CD4-positive, CD25-positive, alpha-beta regulatory T cell (primary cell): ENCODE results near the gene MFRP. TPM values are rescaled to one million over a fixed set of nuclear protein-coding genes. Genes with fewer than 3 reads are reported as not detected.
A peak's percentile ranks its signal among the peaks of the same experiment; 100 is the strongest.

ENCODE experiments used
- ATAC-seq, 2 donors: fragments of 150-1000 bp; cut with Tn5 transposase; one replicate each; pipeline ENCODE4 v1.10.0; 2021; ENCODE audit warnings: low read depth in 2 of 2, moderate number of reproducible peaks in 2 of 2, moderate library complexity in 1 of 2
- DNase-seq, 3 donors: peaks; one replicate each; pipeline versions ENCODE4 v3.0.0 to v3.0.0-alpha.2; 2012 to 2022; ENCODE audit warnings: mixed read lengths in 1 of 3
- H3K27ac ChIP-seq: one replicate; pipeline ENCODE4 v1.7.0; 2013; ENCODE audit warnings: mild to moderate bottlenecking, low read length; ENCODE audit not compliant: insufficient read depth, poor library complexity, severe bottlenecking
- H3K27me3 ChIP-seq: one replicate; pipeline ENCODE4 v1.7.0; 2013; ENCODE audit warnings: low read length; ENCODE audit not compliant: control insufficient read depth, insufficient read depth
- H3K36me3 ChIP-seq: one replicate; pipeline ENCODE4 v1.7.0; 2013; ENCODE audit warnings: mild to moderate bottlenecking, low read length, moderate library complexity; ENCODE audit not compliant: control insufficient read depth, insufficient read depth
- H3K4me1 ChIP-seq: 2 replicates; pipeline ENCODE4 v1.7.0; 2013; ENCODE audit warnings: mild to moderate bottlenecking, low read length; ENCODE audit not compliant: insufficient read depth, control insufficient read depth, poor library complexity, severe bottlenecking
- H3K4me3 ChIP-seq: one replicate; pipeline ENCODE4 v1.7.0; 2013; ENCODE audit warnings: low read depth, mild to moderate bottlenecking, low read length, moderate library complexity
- H3K9me3 ChIP-seq, 2 experiments: 1 replicate in 1 of 2; 2 replicates in 1 of 2; pipeline ENCODE4 v1.7.0; 2013; ENCODE audit warnings: low read length in 2 of 2, mild to moderate bottlenecking in 1 of 2, moderate library complexity in 1 of 2; ENCODE audit not compliant: control insufficient read depth in 2 of 2
- H3K27ac Mint-ChIP-seq, 3 donors: one replicate each; pipeline ENCODE4 v1.8.0; 2020 to 2022; ENCODE audit warnings: mild to moderate bottlenecking in 3 of 3, mixed read lengths in 3 of 3, moderate library complexity in 2 of 3
- H3K27me3 Mint-ChIP-seq: one replicate; pipeline ENCODE4 v1.8.0; 2022; ENCODE audit warnings: mild to moderate bottlenecking, mixed read lengths
- H3K36me3 Mint-ChIP-seq: one replicate; pipeline ENCODE4 v1.8.0; 2020; ENCODE audit warnings: mixed read lengths
- H3K4me1 Mint-ChIP-seq, 4 donors: one replicate each; pipeline ENCODE4 v1.8.0; 2020 to 2022; ENCODE audit warnings: mixed read lengths in 4 of 4, mild to moderate bottlenecking in 1 of 4
- H3K4me3 Mint-ChIP-seq, 4 donors: one replicate each; pipeline ENCODE4 v1.8.0; 2020 to 2022; ENCODE audit warnings: mild to moderate bottlenecking in 4 of 4, mixed read lengths in 4 of 4, moderate library complexity in 3 of 4
- H3K9me3 Mint-ChIP-seq, 7 donors: one replicate each; pipeline ENCODE4 v1.8.0; 2020 to 2022; ENCODE audit warnings: mixed read lengths in 7 of 7, mild to moderate bottlenecking in 3 of 7, moderate library complexity in 2 of 7
- polyA plus RNA-seq, 4 donors: library from polyadenylated mRNA; unstranded; fragments of 300-500 nt; fragmentation: Illumina TruSeq; gene quantifications; one replicate each; pipeline ENCODE4 v1.2.3, GENCODE V29; 2021
- total RNA-seq: library from RNA; stranded (reverse); gene quantifications from one replicate; pipeline ENCODE4 v1.2.3, GENCODE V29; 2022

MFRP gene
- total and polyA plus RNA-seq, 5 donors from 2014 or later: not detected

DNA sequence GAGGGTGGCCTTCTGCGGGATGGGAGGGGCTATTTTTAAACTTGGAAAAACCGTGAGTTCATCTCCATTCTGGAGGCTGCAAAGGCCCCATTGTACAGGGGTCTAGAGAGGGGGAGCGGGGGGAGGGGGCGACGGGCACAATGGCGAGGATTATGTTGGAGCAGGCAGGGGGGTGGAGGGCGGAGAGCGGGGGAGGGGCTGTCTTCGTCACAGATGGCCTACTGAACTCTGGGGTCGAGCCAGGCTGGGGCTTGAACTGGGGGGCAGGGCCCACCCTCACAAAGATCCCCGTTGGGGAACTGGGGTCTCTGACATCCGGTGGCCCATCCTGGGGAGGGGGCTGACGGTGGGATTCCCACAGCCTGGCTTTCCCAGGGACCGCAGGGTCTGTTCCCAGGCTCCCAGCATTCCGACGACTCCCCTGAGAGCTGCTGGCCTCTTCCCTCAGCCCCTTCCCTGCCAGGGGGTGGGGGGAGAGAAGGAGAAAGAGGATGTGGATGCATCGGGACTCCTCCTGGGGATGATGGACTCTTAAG is 26.2 kb downstream of the MFRP start:
- no peaks in the 10 kb centered on the region for H3K9me3 ChIP-seq
- H3K4me3 Mint-ChIP-seq: peak overlapping the region in 3 of 4 donors; percentile 80 to 97 (median 83)
- no peak overlapping the region for H3K4me3 ChIP-seq
- H3K27me3 ChIP-seq: no peaks in the 10 kb centered on the region
- peak overlapping the region; percentile 55 for H3K27ac ChIP-seq
- H3K36me3 ChIP-seq: no peaks in the 10 kb centered on the region
- DNase-seq (no peak), ATAC-seq (no peak)
- H3K27me3 Mint-ChIP-seq: peaks cover 18% of the 10 kb centered on the region
- peak overlapping the region in 1 of 3 donors; percentile 38 for H3K27ac Mint-ChIP-seq
- H3K9me3 Mint-ChIP-seq: no peaks in the 10 kb centered on the region
- peaks cover 52% of the 10 kb centered on the region for H3K4me1 ChIP-seq
- no peaks in the 10 kb centered on the region for H3K36me3 Mint-ChIP-seq
- peaks cover 5 to 41% (median 16%) of the 10 kb centered on the region in 4 donors for H3K4me1 Mint-ChIP-seq

- Histone ChIP-seq H3K4me1 (peaks cover 58% of the 10 kb centered on the region), H3K4me3 (no peak overlapping the region), H3K9me3 (no peaks in the 10 kb centered on the region), H3K36me3 (no peaks in the 10 kb centered on the region), H3K27me3 (no peaks in the 10 kb centered on the region), H3K27ac (peak overlapping the region; percentile 55)
- Mint-ChIP-seq H3K27me3 (peaks cover 18% of the 10 kb centered on the region), H3K9me3 (no peaks in the 10 kb centered on the region), H3K27ac (peak overlapping the region in 1 of 3 donors; percentile 38), H3K36me3 (no peaks in the 10 kb centered on the region), H3K4me1 (peaks cover 5 to 46% (median 16%) of the 10 kb centered on the region in 4 donors), H3K4me3 (peak overlapping the region; percentile 80 to 97 (median 89))
- ATAC-seq (no peak), DNase-seq (no peak)
Measured at GRCh38 chr11:119319700-119320239, 26.7 kb downstream of the MFRP start.

DNA sequence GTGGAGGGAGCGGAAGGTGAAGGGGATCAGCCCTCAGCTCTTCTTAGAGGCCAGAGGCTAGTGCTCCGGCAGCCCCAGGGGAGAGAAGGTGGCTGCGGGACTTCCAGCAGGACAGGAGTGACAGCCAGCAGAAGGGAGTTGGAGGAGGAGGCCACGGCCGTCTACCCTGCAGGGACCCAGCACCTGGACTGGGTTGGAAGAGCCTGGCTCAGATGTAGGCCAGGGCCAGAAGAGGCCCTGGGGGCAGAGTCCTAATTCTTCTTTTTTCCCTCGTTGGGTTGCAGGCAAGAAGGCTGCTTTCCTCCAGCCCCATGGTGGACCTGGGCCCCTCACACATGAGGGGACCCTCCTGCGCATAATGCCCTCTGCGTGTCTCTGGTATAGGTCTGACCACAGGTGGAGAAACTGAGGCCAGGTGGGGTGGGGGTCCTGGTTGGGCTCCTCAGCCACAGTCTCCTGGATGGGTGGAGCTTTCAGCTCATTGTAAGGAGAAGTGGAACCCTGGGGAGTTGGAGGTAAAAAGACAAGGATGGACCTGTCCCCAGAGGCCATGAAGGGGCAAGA is 27.3 kb downstream of the MFRP start:
- peaks cover 5 to 52% (median 16%) of the 10 kb centered on the region in 4 donors for H3K4me1 Mint-ChIP-seq
- Histone ChIP-seq H3K4me3 (no peak overlapping the region), H3K36me3 (no peaks in the 10 kb centered on the region), H3K27ac (peak overlapping the region; percentile 55), H3K9me3 (no peaks in the 10 kb centered on the region), H3K27me3 (no peaks in the 10 kb centered on the region), H3K4me1 (peaks cover 62% of the 10 kb centered on the region)
- ATAC-seq (no peak), DNase-seq (no peak)
- H3K36me3 Mint-ChIP-seq: no peaks in the 10 kb centered on the region
- peaks cover 19% of the 10 kb centered on the region for H3K27me3 Mint-ChIP-seq
- H3K4me3 Mint-ChIP-seq: peak overlapping the region; percentile 80 to 95 (median 88)
- H3K9me3 Mint-ChIP-seq: no peaks in the 10 kb centered on the region
- H3K27ac Mint-ChIP-seq: peak overlapping the region; percentile 48 to 95 (median 66)

- H3K36me3 ChIP-seq: no peaks in the 10 kb centered on the region
- peak overlapping the region; percentile 55 for H3K27ac ChIP-seq
- Mint-ChIP-seq H3K9me3 (no peaks in the 10 kb centered on the region), H3K27me3 (peaks cover 26% of the 10 kb centered on the region), H3K4me3 (peak overlapping the region; percentile 38 to 95 (median 79)), H3K36me3 (no peaks in the 10 kb centered on the region), H3K27ac (peak overlapping the region; percentile 48 to 95 (median 66)), H3K4me1 (peaks cover 5 to 50% (median 14%) of the 10 kb centered on the region in 4 donors)
- ATAC-seq: peak; percentile 10 to 19
- no peak overlapping the region for H3K4me3 ChIP-seq
- H3K27me3 ChIP-seq: no peaks in the 10 kb centered on the region
- H3K4me1 ChIP-seq: peaks cover 62% of the 10 kb centered on the region
- no peaks in the 10 kb centered on the region for H3K9me3 ChIP-seq
- peak in 2 of 3 donors; percentile 52 to 68 for DNase-seq
Measured at GRCh38 chr11:119318240-119319135, 28.0 kb downstream of the MFRP start.

DNA sequence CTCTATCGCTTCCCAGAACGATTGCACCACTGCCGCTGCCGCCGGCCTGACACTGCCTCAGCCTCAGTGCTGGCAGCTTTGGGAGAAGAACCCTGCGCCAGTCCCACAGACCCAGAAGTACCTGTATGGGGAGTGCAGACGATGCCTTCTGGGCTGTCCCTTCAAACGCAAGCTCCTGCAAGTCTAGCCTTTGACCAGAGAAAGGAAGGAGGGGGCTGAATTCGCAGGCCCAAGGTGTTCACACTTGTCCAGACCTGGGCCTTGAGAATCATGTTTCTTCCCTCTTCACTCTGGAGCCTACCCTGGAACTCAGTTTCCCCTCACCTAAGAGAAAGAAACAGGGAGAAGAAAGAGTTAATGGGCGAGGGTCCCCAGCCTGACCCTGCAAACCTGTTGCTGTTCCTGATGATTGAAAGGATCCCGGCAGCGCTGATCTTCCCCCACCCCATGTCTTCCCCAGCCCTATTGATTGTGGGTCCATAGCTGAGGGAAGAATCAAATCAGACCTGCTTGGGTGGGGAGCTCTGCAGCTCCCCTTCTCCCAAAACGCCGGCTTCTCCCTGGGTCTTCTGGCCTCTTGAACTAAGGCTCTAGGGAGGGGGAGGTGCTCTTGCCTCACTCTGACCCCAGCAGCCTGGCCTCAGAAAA is 28.8 kb downstream of the MFRP start:
- H3K27me3 ChIP-seq: no peaks in the 10 kb centered on the region
- H3K27ac ChIP-seq: no peak overlapping the region
- H3K4me3 ChIP-seq: no peak overlapping the region
- H3K9me3 ChIP-seq: no peaks in the 10 kb centered on the region
- no peaks in the 10 kb centered on the region for H3K9me3 Mint-ChIP-seq
- ATAC-seq (no peak), DNase-seq (no peak)
- H3K27me3 Mint-ChIP-seq: peaks cover 26% of the 10 kb centered on the region
- H3K4me1 ChIP-seq: peaks cover 62% of the 10 kb centered on the region
- no peaks in the 10 kb centered on the region for H3K36me3 Mint-ChIP-seq
- peaks cover 4 to 49% (median 13%) of the 10 kb centered on the region in 4 donors for H3K4me1 Mint-ChIP-seq
- no peaks in the 10 kb centered on the region for H3K36me3 ChIP-seq
- peak overlapping the region in 3 of 4 donors; percentile 11 to 95 (median 71) for H3K4me3 Mint-ChIP-seq
- no peak overlapping the region for H3K27ac Mint-ChIP-seq

- Mint-ChIP-seq H3K4me1 (peaks cover 0 to 46% (median 11%) of the 10 kb centered on the region in 4 donors), H3K27me3 (peaks cover 26% of the 10 kb centered on the region), H3K36me3 (no peaks in the 10 kb centered on the region), H3K9me3 (no peaks in the 10 kb centered on the region), H3K27ac (no peak within 1 kb of the TSS), H3K4me3 (peak within 1 kb of the TSS; percentile 78 to 95 (median 87))
- Histone ChIP-seq H3K27ac (peak within 1 kb of the TSS; percentile 14), H3K4me1 (peaks cover 62% of the 10 kb centered on the region), H3K27me3 (no peaks in the 10 kb centered on the region), H3K4me3 (peak within 1 kb of the TSS; percentile 44), H3K36me3 (no peaks in the 10 kb centered on the region), H3K9me3 (no peaks in the 10 kb centered on the region)
- no peak for ATAC-seq
- DNase-seq: no peak
Measured at GRCh38 chr11:119316729-119317591, 29.5 kb downstream of the MFRP start, which contains the start of gene MCAM. TSS of gene MCAM (minus strand) at chr11:119317130. CDS start at chr11:119317101, 29 bp downstream.
